IMR-90 (cell line): Measurements from ENCODE around the gene PLXNA3. TPM values are rescaled to one million over a fixed set of nuclear protein-coding genes. Genes with fewer than 3 reads are reported as not detected.
A peak's percentile ranks its signal among the peaks of the same experiment; 100 is the strongest.

Source experiments
- ATAC-seq: fragments of 200-7000 bp; cut with Tn5 transposase; 2 replicates; pipeline ENCODE4 v1.9.1; 2020; ENCODE audit warnings: low read depth, mild to moderate bottlenecking, moderate library complexity
- BruUV-seq: library from RNA; stranded (reverse); fragments of 400-500 nt; replicated peaks from 2 replicates; lab custom pipeline; 2021; lab: Mats Ljungman, UMichigan
- CTCF ChIA-PET: fragments of 300-600 bp; formaldehyde crosslinking; extraction: SDS; loops from one replicate; lab custom pipeline; 2021; ENCODE audit warnings: antibody characterized with exemption; lab: Yijun Ruan, JAX
- POLR2A ChIA-PET: fragments of 300-600 bp; sonication (Branson Sonifier 250); formaldehyde crosslinking; loops from one replicate; lab custom pipeline; 2022; ENCODE audit warnings: antibody characterized with exemption; ENCODE audit not compliant: unreplicated experiment; lab: Charles Lee
- DNase-seq: peaks from one replicate; pipeline ENCODE4 v3.0.0; 2013
- H2AFZ ChIP-seq: replicated peaks from 2 replicates; pipeline ENCODE3; 2013; ENCODE audit warnings: low read length, mild to moderate bottlenecking; ENCODE audit not compliant: poor library complexity
- H2AK5ac ChIP-seq: 2 replicates; pipeline ENCODE4 v1.6.1; 2013; ENCODE audit warnings: low read depth, low read length, inconsistent platforms
- H2AK9ac ChIP-seq: replicated peaks from 2 replicates; pipeline ENCODE3; 2013; ENCODE audit warnings: mild to moderate bottlenecking, low read depth, low read length, moderate library complexity; ENCODE audit not compliant: poor library complexity
- H2BK120ac ChIP-seq: 2 replicates; pipeline ENCODE4 v1.6.1; 2013; ENCODE audit warnings: low read depth, low read length, inconsistent platforms
- H2BK15ac ChIP-seq: 3 replicates; pipeline ENCODE4 v1.6.1; 2013; ENCODE audit warnings: low read depth, low read length, inconsistent platforms
- H2BK20ac ChIP-seq: 2 replicates; pipeline ENCODE4 v1.6.1; 2013; ENCODE audit warnings: low read depth, mild to moderate bottlenecking, inconsistent platforms, low read length, moderate library complexity
- H2BK5ac ChIP-seq: 2 replicates; pipeline ENCODE4 v1.6.1; 2013; ENCODE audit warnings: mild to moderate bottlenecking, low read depth, low read length, inconsistent platforms; ENCODE audit not compliant: poor library complexity, severe bottlenecking
- H3K14ac ChIP-seq: replicated peaks from 2 replicates; pipeline ENCODE4 v1.6.1; 2013; ENCODE audit warnings: low read depth, low read length, inconsistent platforms
- H3K18ac ChIP-seq: 2 replicates; pipeline ENCODE4 v1.6.1; 2013; ENCODE audit warnings: low read depth, low read length, control low read depth
- H3K23ac ChIP-seq: 2 replicates; pipeline ENCODE4 v1.6.1; 2013; ENCODE audit warnings: low read depth, low read length, inconsistent platforms
- H3K27ac ChIP-seq: 2 replicates; pipeline ENCODE4 v1.5.1; 2013; ENCODE audit warnings: mild to moderate bottlenecking, control low read depth, low read length; ENCODE audit not compliant: insufficient read depth
- H3K27me3 ChIP-seq: 2 replicates; pipeline ENCODE4 v1.6.1; 2013; ENCODE audit warnings: low read length; ENCODE audit not compliant: control insufficient read depth, insufficient read depth
- H3K36me3 ChIP-seq: 2 replicates; pipeline ENCODE4 v1.6.1; 2013; ENCODE audit warnings: low read length, mixed read lengths; ENCODE audit not compliant: control insufficient read depth, insufficient read depth
- H3K4ac ChIP-seq: 2 replicates; pipeline ENCODE4 v1.6.1; 2013; ENCODE audit warnings: low read depth, low read length, inconsistent platforms
- H3K4me1 ChIP-seq: 2 replicates; pipeline ENCODE4 v1.6.1; 2013; ENCODE audit warnings: low read length, mixed read lengths; ENCODE audit not compliant: control insufficient read depth, insufficient read depth
- H3K4me2 ChIP-seq: 2 replicates; pipeline ENCODE4 v1.6.1; 2013; ENCODE audit warnings: low read depth, mild to moderate bottlenecking, control low read depth, low read length, moderate library complexity
- H3K4me3 ChIP-seq: 2 replicates; pipeline ENCODE4 v1.5.1; 2013; ENCODE audit warnings: low read depth, mild to moderate bottlenecking, control low read depth, low read length, moderate library complexity; ENCODE audit not compliant: insufficient read depth
- H3K56ac ChIP-seq: 2 replicates; pipeline ENCODE4 v1.6.1; 2013; ENCODE audit warnings: low read length, inconsistent platforms; ENCODE audit not compliant: insufficient read depth; ENCODE audit errors: extremely low read depth
- H3K79me1 ChIP-seq, 2 experiments: 2 replicates each; pipeline ENCODE4 v1.6.1; 2013; ENCODE audit warnings: low read length in 2 of 2, inconsistent platforms in 1 of 2, low read depth in 1 of 2
- H3K9ac ChIP-seq: 2 replicates; pipeline ENCODE4 v1.6.1; 2013; ENCODE audit warnings: low read depth, low read length, control low read depth
- H3K9me1 ChIP-seq: 2 replicates; pipeline ENCODE4 v1.6.1; 2013; ENCODE audit warnings: low read length, inconsistent platforms; ENCODE audit not compliant: insufficient read depth
- H3K9me3 ChIP-seq: 2 replicates; pipeline ENCODE4 v1.6.1; 2013; ENCODE audit warnings: low read length; ENCODE audit not compliant: control insufficient read depth, insufficient read depth
- H4K20me1 ChIP-seq: 2 replicates; pipeline ENCODE4 v1.6.1; 2013; ENCODE audit warnings: low read length, inconsistent platforms; ENCODE audit not compliant: insufficient read depth
- H4K5ac ChIP-seq: 2 replicates; pipeline ENCODE4 v1.6.1; 2013; ENCODE audit warnings: mild to moderate bottlenecking, low read depth, low read length, control low read depth
- H4K8ac ChIP-seq, 2 experiments: 2 replicates each; pipeline ENCODE4 v1.6.1; 2013; ENCODE audit warnings: low read depth in 2 of 2, low read length in 2 of 2, control low read depth in 1 of 2, inconsistent platforms in 1 of 2
- H4K91ac ChIP-seq: 2 replicates; pipeline ENCODE4 v1.6.1; 2013; ENCODE audit warnings: low read depth, low read length, inconsistent platforms; ENCODE audit not compliant: insufficient read depth
- CHD1 ChIP-seq: IDR thresholded peaks from 2 replicates; pipeline ENCODE4 v1.6.1; 2012; ENCODE audit warnings: low read depth, low read length, improper control_type of control experiment
- NFE2L2 ChIP-seq: fragments of 150-350 bp; IDR thresholded peaks from 2 replicates; pipeline ENCODE4 v1.6.1; 2016; ENCODE audit warnings: low read depth, mild to moderate bottlenecking, low read length
- RCOR1 ChIP-seq: IDR thresholded peaks from 2 replicates; pipeline ENCODE4 v1.6.1; 2012; ENCODE audit warnings: mild to moderate bottlenecking, low read length, improper control_type of control experiment; ENCODE audit not compliant: insufficient replicate concordance
- USF2 ChIP-seq: fragments of 150-350 bp; IDR thresholded peaks from 2 replicates; pipeline ENCODE4 v1.6.1; 2017; ENCODE audit warnings: mild to moderate bottlenecking, antibody characterized with exemption, low read length, low read depth
- WGBS, 2 experiments: methylation state at CpG; one replicate each; pipeline versions ENCODE4 v1.1.5 to v1.1.7; 2013; ENCODE audit warnings: missing lambda C conversion rate in 2 of 2; ENCODE audit not compliant: insufficient read length in 1 of 2; ENCODE audit errors: extremely low coverage in 2 of 2; 5-methylcytosine and 5-hydroxymethylcytosine counted together
- dilution Hi-C: fragments of 300-500 bp; cut with HindIII; formaldehyde crosslinking; loops from one replicate; pipeline ENCODE4 v1.14.3; 2018; ENCODE audit warnings: low sequenced_read_pairs; ENCODE audit not compliant: unreplicated experiment
- in situ Hi-C: fragments of 300-500 bp; cut with MboI; formaldehyde crosslinking; loops from 3 replicates; pipeline ENCODE4 v1.14.3; 2019; ENCODE audit warnings: low sequenced_read_pairs, inconsistent platforms, mixed read lengths
- intact Hi-C: fragments of 100-400 bp; cut with micrococcal nuclease; formaldehyde crosslinking; loops from 2 replicates; pipeline ENCODE4 v1.10.0; 2022
- polyA plus RNA-seq, 3 experiments: library from polyadenylated mRNA; depleted of rRNA; stranded (reverse); fragments of >200 nt; gene quantifications; 2 replicates each; pipeline ENCODE4 v1.2.3, GENCODE V29; 2012; ENCODE audit warnings: low replicate concordance in 1 of 3
- total RNA-seq: library from RNA; depleted of rRNA; stranded (reverse); fragments of >200 nt; gene quantifications from 2 replicates; pipeline ENCODE4 v1.2.3, GENCODE V29; 2012
- TF ChIP-seq, protein P1 (sequence below): conservative IDR thresholded peaks from 2 replicates; pipeline ENCODE4 v1.5.1; 2012; ENCODE audit warnings: mild to moderate bottlenecking, low read depth, low read length, improper control_type of control experiment

The PLXNA3 gene
- total and polyA plus RNA-seq, 2 of the 4 experiments (the other 2 are of a cell fraction): 4.3 to 111 TPM

- POLR2A ChIA-PET: no interaction called here
- CTCF ChIA-PET: no interaction called here
- H2AK5ac ChIP-seq: no peak overlapping the region
- peaks cover 3% of the 10 kb centered on the region; the same call in 1 of the 2 replicates for H3K9me3 ChIP-seq
- no peak overlapping the region for H2BK15ac ChIP-seq
- H3K56ac ChIP-seq: no peak overlapping the region
- no peak overlapping the region for H2AK9ac ChIP-seq
- H3K4me3 ChIP-seq: no peak overlapping the region
- no peak overlapping the region for H3K14ac ChIP-seq
- no peak overlapping the region for H2BK5ac ChIP-seq
- peaks cover 3% of the 10 kb centered on the region for H3K9me1 ChIP-seq
- H3K27ac ChIP-seq: no peak overlapping the region
- in situ Hi-C loops: no loop called here
- H3K4me1 ChIP-seq: peaks cover 8% of the 10 kb centered on the region; the same call in 1 of the 2 replicates
- H4K8ac ChIP-seq: no peak overlapping the region
- H3K4me2 ChIP-seq: no peak overlapping the region
- WGBS, 2 experiments: 84% methylated on average over 7 of the region's 16 CpGs; no CpG with 5 or more reads in 1 of the 2 experiments
- intact Hi-C loops: no loop called here
- H4K5ac ChIP-seq: no peak overlapping the region
- peaks cover 2% of the 10 kb centered on the region; the same call in 1 of the 2 replicates for H3K36me3 ChIP-seq
- no peak overlapping the region for H4K91ac ChIP-seq
- H3K4ac ChIP-seq: no peak overlapping the region
- H3K27me3 ChIP-seq: no peaks in the 10 kb centered on the region
- no peak overlapping the region for H3K18ac ChIP-seq
- H3K79me1 ChIP-seq: peaks cover 8 to 12% of the 10 kb centered on the region in 2 experiments; a peak in 2 of 4 replicates
- no peak for DNase-seq
- BruUV-seq: no TSS peak
- H2BK20ac ChIP-seq: no peak overlapping the region
- no peak for TF ChIP-seq USF2
- TF ChIP-seq NFE2L2: no peak
- TF ChIP-seq, protein P1, sequence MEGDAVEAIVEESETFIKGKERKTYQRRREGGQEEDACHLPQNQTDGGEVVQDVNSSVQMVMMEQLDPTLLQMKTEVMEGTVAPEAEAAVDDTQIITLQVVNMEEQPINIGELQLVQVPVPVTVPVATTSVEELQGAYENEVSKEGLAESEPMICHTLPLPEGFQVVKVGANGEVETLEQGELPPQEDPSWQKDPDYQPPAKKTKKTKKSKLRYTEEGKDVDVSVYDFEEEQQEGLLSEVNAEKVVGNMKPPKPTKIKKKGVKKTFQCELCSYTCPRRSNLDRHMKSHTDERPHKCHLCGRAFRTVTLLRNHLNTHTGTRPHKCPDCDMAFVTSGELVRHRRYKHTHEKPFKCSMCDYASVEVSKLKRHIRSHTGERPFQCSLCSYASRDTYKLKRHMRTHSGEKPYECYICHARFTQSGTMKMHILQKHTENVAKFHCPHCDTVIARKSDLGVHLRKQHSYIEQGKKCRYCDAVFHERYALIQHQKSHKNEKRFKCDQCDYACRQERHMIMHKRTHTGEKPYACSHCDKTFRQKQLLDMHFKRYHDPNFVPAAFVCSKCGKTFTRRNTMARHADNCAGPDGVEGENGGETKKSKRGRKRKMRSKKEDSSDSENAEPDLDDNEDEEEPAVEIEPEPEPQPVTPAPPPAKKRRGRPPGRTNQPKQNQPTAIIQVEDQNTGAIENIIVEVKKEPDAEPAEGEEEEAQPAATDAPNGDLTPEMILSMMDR: no peak
- TF ChIP-seq RCOR1: no peak
- TF ChIP-seq CHD1: no peak
- peak overlapping the region; percentile 48 for H2AFZ ChIP-seq
- no peak overlapping the region for H2BK120ac ChIP-seq
- dilution Hi-C loops: no loop called here
- ATAC-seq: no peak
- H3K23ac ChIP-seq: no peak overlapping the region
- H3K9ac ChIP-seq: no peak overlapping the region
- no peaks in the 10 kb centered on the region for H4K20me1 ChIP-seq
Observed at GRCh38 chrX:154512879-154513553, 54.9 kb downstream of the PLXNA3 start.
